ENCODE results near the gene CD79B.

CD79B gene

GRCh38 chr17:63931981-63932561, at the start of gene CD79B:
TSS of gene CD79B (minus strand) at chr17:63932331. CDS start at chr17:63932261, 70 bp downstream.
- no peak for DNase-seq (ENCODE audit: low read depth in 2 of 2)

GRCh38 chr17:63978272-63979200, 46.4 kb upstream of the CD79B start:
- DNase-seq (ENCODE audit: low read depth in 2 of 2) = no peak

- no peak for DNase-seq (ENCODE audit: low read depth in 2 of 2)
These were observed 44.6 kb upstream of the CD79B start for GRCh38 chr17:63976702-63977101.

GRCh38 chr17:63975541-63976092, 43.5 kb upstream of the CD79B start:
- no peak for DNase-seq (ENCODE audit: low read depth in 2 of 2)

- DNase-seq (ENCODE audit: low read depth in 2 of 2) = no peak
These were observed 42.6 kb upstream of the CD79B start for GRCh38 chr17:63974594-63975192.

GRCh38 chr17:63973930-63974593, 41.9 kb upstream of the CD79B start:
- DNase-seq (ENCODE audit: low read depth in 2 of 2) = no peak

GRCh38 chr17:63973247-63973646, 41.1 kb upstream of the CD79B start:
- DNase-seq (ENCODE audit: low read depth in 2 of 2) = no peak

GRCh38 chr17:63972796-63973195, 40.7 kb upstream of the CD79B start, which contains the start of gene SCN4A:
TSS of gene SCN4A (minus strand) at chr17:63972918. CDS start at chr17:63972841, 77 bp downstream.
- DNase-seq (ENCODE audit: low read depth in 2 of 2) = no peak

GRCh38 chr17:63969278-63969677, 37.1 kb upstream of the CD79B start:
- no peak for DNase-seq (ENCODE audit: low read depth in 2 of 2)

- no peak for DNase-seq (ENCODE audit: low read depth in 2 of 2)
These were observed 35.8 kb upstream of the CD79B start for GRCh38 chr17:63967953-63968352.

- DNase-seq (ENCODE audit: low read depth in 2 of 2) = no peak
These were observed 34.6 kb upstream of the CD79B start for GRCh38 chr17:63966646-63967264.

GRCh38 chr17:63963123-63963522, 31.0 kb upstream of the CD79B start:
- DNase-seq (ENCODE audit: low read depth in 2 of 2) = no peak

- no peak for DNase-seq (ENCODE audit: low read depth in 2 of 2)
These were observed 30.2 kb upstream of the CD79B start for GRCh38 chr17:63962298-63962744.

- no peak for DNase-seq (ENCODE audit: low read depth in 2 of 2)
These were observed 29.5 kb upstream of the CD79B start for GRCh38 chr17:63961355-63962212.

GRCh38 chr17:63960430-63960829, 28.3 kb upstream of the CD79B start:
- DNase-seq (ENCODE audit: low read depth in 2 of 2) = no peak

- no peak for DNase-seq (ENCODE audit: low read depth in 2 of 2)
These were observed 27.9 kb upstream of the CD79B start for GRCh38 chr17:63960006-63960405.

GRCh38 chr17:63956296-63956920, 24.3 kb upstream of the CD79B start:
- DNase-seq (ENCODE audit: low read depth in 2 of 2) = no peak

- no peak for DNase-seq (ENCODE audit: low read depth in 2 of 2)
These were observed 23.7 kb upstream of the CD79B start for GRCh38 chr17:63955791-63956190.

GRCh38 chr17:63955232-63955631, 23.1 kb upstream of the CD79B start:
- no peak for DNase-seq (ENCODE audit: low read depth in 2 of 2)

All from stimulated activated CD8-positive, alpha-beta memory T cell treated with anti-CD3 and anti-CD28 coated beads, Interleukin-2, amount 100 ng/mL, for 1 hour (primary cell).